Astrocyte of the hippocampus (primary cell): Measurements from ENCODE around the gene MYH14.
"Not testable (repeated sequence)": the region's sequence is repeated elsewhere in the genome, so short reads cannot be mapped to it uniquely, and the experiment has no call there.

Experiments
- DNase-seq: peaks from one replicate; pipeline ENCODE4 v3.0.0; 2011; ENCODE audit warnings: low read depth, low spot score

The MYH14 gene

GRCh38 chr19:50331221-50331993 lies 128.0 kb downstream of the MYH14 start:
- DNase-seq: no peak

GRCh38 chr19:50331994-50332243 lies 128.5 kb downstream of the MYH14 start:
- no peak for DNase-seq

GRCh38 chr19:50332244-50333038 lies 129.0 kb downstream of the MYH14 start:
- DNase-seq: no peak

DNA sequence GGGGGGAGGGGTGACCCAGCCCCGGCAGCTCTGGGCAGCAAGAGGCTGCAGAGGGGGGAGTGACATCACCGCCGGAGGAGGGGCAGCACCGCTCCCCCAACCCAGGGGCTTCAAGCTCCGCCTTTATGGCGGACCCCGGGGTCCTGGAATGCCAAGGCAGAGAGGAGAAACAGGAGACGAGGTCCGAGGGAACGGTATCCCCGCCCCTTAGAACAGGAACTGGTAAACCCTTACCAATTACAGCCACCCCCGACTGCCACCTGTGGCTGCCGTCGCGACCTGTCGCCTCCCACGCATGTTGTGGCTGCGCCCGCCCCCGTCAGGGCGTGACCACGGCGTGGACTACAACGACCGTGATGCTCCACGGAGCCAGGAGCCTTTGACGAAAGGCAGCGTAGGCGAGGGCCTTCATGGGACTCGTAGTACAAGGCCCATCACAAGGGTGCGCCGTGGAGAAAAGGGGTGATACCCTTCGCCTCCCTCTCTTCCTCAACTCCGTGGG lies 129.9 kb downstream of the MYH14 start:
- DNase-seq: peak; percentile 90

DNA sequence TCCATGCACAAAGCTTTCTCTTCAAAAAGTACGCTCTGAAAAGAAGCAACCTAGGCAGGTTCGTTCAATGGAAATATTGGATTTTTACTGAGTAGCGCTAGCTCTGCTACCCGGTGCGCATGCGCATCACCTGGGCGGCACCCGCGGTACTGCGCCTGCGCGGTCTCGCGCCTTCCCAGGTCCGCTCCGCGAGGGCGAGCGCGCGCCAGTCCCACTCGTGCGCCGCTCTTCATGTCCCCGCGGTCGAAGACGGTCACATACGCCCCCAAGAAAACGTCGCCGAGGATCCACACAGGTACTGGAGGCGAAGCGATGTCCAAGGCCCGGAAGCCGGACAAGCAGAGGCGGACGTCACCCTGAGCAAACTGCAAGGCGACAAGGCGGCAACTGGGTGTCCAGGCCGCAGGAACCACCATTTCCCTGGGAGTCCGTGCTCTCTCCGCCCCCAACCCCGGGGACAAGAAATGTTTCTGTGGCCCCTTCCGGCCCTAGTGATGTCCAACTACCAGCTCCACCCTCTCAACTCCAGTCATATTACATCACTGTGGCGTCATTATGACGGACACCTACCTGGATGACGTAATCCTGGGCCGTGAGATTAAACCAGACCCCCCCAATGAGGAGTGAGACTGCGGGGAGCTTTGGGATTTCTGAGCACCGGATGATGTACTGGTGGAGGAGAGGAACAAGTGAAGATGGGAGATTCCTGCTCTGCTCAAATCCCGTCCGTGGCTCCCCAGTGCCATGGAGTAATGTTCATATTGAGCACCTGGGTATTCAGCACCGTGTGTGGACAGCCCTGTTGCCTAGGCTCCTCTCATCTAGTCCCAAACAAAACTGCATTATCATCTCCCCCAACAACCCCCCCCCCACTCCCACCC lies 130.6 kb downstream of the MYH14 start:
- peak; percentile 89 for DNase-seq

DNA sequence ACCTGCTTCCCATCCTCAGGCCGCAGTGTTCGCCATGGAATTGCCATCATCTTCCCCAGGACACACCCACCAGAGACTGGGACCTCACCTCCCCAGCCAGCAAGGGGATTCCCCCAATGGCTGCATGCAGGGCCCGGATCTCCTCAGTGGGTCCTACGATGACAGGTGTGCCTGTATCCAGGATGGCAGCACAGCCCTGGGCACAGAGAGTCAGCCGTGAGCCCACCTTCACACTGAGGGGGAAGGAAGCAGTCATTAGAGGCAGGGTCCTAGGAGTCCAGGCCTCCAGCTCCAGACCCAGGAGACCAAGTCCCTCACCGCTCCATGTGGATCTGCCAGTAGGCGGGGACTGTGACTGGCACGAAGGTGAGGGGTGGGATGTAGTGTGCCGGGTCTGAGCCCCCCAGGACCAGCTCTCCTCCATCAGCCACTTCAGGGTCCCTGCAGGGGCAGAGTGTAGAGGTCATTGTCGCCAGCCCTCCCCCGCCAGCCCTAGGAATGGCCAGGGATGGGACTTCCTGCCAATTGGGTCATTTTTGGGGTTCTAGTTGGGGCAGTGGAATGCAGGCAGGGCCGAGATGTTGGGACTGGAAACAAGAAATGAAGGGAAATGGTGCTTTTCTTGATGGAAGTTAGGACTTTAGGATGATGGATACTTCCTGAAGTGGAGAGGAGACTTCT lies 131.5 kb downstream of the MYH14 start:
- no peak for DNase-seq

DNA sequence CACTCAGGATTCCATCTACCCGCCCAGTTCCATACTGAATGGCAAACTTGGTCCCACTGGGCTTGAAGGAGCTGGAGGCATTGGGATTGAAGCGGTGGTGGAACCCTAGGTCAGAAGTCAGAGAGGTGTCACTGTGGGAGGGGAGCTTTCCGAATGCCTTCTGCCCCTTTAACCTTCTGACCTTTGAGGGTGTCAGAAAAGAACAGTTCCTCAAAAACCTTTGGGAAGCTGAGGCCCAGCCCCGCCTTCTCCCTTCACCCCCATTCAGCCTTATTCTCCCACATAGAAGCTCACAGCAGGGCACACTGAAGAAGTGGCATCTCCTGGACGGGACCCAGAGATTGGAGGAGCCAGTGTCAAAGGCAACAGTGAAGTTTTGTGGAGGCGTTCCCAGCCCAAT lies 133.6 kb downstream of the MYH14 start:
- not testable (repeated sequence) for DNase-seq

GRCh38 chr19:50340331-50340730 lies 136.9 kb downstream of the MYH14 start:
- no peak for DNase-seq

- no peak for DNase-seq
Measured at GRCh38 chr19:50341091-50341564, 137.7 kb downstream of the MYH14 start.

DNA sequence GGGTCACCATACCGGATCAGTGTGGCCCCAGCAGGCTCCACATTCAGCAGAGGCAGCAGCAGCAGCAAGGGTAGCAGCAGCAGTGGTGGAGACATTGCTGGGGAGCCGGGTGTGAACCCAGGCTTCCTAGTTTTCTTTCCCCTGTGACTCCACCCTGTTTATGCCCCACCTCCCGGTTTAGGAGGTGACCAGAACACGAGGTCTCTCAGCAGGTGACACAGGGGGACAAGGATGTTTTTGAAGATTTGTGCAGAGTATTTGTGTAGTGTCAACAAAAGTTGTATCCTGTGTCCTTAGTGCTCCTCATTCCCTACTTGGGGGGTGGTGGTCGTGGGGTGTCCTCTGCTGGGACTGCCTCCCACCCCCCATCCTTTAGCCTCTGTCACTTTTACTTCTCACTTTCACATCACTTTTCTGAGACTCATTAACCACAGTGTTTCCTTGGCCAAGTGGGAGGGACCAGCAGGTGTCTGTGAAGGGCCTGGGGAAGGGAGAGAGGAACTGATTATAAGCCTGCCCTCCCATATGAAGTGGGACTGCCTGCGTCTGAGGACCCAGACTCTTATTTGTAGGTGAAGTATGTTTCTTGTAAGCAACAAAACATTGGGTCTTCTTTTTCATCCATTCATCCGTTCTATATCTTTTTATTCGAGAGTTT lies 141.4 kb downstream of the MYH14 start:
- no peak for DNase-seq

GRCh38 chr19:50347089-50347581 lies 143.7 kb downstream of the MYH14 start:
- not testable (repeated sequence) for DNase-seq

DNA sequence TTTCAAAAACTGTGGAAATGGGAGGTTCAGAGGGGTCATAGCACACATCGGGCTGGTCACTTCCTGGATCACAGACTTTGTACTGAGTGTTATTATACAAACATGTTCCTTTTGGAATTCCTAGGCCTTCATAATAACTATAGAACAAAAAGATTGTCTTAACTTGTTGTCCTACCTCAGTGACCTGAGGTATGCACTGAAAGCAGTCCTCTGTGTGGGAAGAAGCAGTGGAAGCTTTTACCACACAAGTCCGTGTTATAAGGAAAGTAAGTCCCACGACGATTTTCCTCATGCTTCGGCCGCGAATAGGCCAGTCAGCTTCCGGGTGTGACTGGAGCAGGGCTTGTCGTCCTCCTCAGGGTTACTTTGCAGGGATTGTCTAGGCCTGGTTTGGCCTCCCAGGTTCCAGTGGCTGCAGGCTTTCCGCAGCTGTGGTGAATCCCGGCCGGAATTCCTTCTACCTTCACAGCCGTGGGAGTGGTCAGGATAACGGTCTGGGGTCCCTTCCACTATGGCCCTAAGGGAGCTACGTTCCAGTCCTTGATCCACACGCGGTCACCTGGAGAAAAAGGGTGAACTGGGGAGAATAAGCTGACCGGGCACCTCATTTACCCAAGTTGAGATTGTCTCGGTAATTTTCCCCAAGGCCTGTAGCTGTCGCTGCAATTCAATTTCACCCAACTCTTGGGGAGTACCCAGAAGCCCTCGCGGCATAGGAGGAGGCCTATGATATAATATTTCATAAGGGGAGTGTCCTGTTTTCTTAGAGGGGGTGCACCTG lies 146.0 kb downstream of the MYH14 start:
- DNase-seq: no peak

DNA sequence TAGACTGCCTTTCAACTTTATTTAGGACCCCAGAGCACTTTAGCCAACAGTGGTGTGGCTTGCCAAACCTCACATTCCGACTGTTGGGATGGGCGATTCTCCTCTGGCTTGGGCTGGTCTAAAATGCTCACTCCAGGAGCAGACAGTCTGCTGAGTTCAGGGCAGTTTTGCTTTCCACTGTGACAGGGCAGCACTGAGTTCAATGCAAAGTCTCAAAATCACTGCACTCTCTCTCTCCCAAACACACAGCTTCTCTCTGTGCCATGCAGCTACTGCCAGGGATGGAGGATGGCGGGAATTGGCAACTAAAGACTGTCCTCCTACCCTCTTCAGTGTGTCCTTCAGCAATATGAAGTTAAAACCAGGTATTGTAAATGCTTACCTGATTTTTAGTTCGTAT lies 148.8 kb downstream of the MYH14 start:
- DNase-seq: no peak

- DNase-seq: not testable (repeated sequence)
Measured at GRCh38 chr19:50353487-50353880, 150.1 kb downstream of the MYH14 start.

GRCh38 chr19:50356691-50357177 lies 153.3 kb downstream of the MYH14 start:
- DNase-seq: no peak

DNA sequence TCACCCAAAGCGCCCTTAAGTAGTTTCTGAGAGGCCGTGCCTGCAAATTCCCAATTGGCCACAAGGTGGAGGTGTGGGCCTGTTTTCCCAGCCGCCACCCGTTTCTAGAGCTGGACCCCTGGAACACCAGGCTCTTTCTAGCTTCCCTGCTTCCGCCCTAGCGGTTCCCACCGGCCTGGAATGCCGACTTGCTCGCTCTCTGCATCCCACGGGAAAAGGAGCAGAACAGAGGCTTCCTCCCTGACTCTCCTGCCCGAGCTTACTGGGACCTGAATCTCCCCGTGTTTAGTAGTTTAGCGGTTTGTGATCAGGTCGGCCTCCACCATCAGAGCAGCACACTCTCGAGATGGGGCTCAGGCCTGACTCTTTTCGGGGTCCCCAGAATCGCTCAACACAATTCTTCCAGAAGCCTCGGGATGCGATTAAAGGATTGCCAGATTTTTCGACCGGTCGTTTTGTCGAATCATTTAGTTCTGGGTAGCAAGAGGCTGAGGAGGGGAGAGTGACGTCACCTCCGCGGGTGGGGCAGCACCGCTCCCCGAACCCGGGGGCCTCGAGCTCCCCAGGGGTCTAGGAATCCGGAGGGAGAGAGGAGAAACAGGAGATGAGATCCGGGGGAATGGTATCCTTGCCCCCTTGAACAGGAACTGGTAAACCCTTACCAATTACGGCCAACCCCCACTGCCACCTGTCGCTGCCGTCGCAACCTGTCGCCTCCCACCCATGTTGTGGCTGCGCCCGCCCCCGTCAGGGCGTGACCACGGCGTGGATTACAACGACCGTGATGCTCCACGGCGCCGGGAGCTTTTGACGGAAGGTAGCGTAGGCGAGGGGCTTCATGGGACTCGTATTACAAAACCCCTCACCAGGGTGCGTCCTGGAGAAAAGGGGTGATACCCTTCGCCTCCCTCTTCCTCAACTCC lies 154.0 kb downstream of the MYH14 start:
- peak; percentile 76 for DNase-seq

DNA sequence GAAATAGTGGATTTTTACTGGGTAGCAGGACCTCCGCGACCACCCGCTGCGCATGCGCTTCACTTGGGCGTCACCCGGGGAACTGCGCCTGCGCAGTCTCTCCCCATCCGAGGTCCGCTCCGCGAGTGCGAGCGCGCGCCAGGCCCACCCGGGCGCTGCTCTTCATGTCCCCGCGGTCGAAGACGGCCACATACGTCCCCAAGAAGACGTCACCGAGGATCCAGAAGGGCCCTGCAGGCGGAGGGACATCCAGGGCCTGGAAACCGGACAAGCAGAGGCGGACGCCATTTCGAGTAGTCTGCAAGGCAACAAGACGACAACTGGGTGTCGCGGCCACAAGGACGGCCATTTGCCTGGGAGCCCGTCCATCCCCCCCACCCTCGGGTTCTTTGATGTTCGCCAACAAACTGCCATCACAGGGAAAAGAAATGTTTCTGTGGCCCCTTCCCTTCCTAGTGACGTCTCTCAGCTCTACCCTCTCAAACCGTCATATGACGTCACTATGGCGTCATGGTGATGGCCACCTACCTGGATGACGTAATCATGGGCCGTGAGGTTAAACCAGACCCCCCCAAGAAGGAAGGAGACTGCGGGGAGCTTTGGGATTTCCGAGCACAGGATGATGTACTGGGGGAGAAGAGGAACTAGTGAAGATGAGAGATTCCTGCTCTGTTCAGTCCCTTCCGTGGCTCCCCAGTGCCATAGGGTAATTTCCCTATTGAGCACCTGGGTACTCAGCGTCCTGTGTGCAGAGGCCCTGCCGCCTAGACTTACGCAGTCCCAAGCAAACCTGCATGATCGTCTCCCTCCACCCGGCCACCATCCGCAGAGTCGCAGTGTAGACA lies 155.3 kb downstream of the MYH14 start:
- DNase-seq: peak; percentile 58
